A549 (cell line): Measurements from ENCODE around the gene NR2C2.
"Not testable (repeated sequence)": the region's sequence is repeated elsewhere in the genome, so short reads cannot be mapped to it uniquely, and the experiment has no call there.

Source experiments
- CHD2 ChIP-seq: fragments of 150-350 bp; IDR thresholded peaks from 2 replicates; pipeline ENCODE4 v1.6.1; 2014; ENCODE audit warnings: low read length; ENCODE audit not compliant: partially characterized antibody
- CTCF ChIP-seq: fragments of >200 bp; sonication (Bioruptor Twin); formaldehyde crosslinking; IDR thresholded peaks from 3 replicates; pipeline ENCODE4 v1.5.1; 2016
- E2F6 ChIP-seq: IDR thresholded peaks from 2 replicates; pipeline ENCODE4 v1.6.1; 2012; ENCODE audit warnings: low read depth, borderline replicate concordance
- POLR2A ChIP-seq: IDR thresholded peaks from 2 replicates; pipeline ENCODE4 v1.6.1; 2012; ENCODE audit warnings: mild to moderate bottlenecking, low read length
- REST ChIP-seq: fragments of 200-600 bp; sonication (generic); IDR thresholded peaks from 2 replicates; pipeline ENCODE4 v1.6.1; 2016; ENCODE audit warnings: antibody characterized with exemption, mild to moderate bottlenecking, moderate library complexity
- RFX5 ChIP-seq: fragments of 450-650 bp; IDR thresholded peaks from 2 replicates; pipeline ENCODE4 v1.7.1; 2014; ENCODE audit warnings: antibody characterized with exemption, mild to moderate bottlenecking, moderate library complexity

GRCh38 chr3:14903501-14903900, 43.9 kb upstream of the NR2C2 start:
- TF ChIP-seq CTCF, RFX5, CHD2, POLR2A, E2F6, REST: not testable (repeated sequence)
